HCT116 (cell line): ENCODE measurements around the gene CEACAM19. TPM values are rescaled to one million over a fixed set of nuclear protein-coding genes. Genes with fewer than 3 reads are reported as not detected.

Experiments
- ATAC-seq: fragments of 200-7000 bp; cut with Tn5 transposase; 2 replicates; pipeline ENCODE4 v1.9.1; 2020; ENCODE audit warnings: mild to moderate bottlenecking, moderate library complexity
- BruUV-seq: library from RNA; stranded (reverse); fragments of 400-500 nt; replicated peaks from 2 replicates; lab custom pipeline; 2021; lab: Mats Ljungman, UMichigan
- CTCF ChIA-PET: fragments of 300-600 bp; sonication (Branson Sonifier 250); formaldehyde crosslinking; loops from one replicate; lab custom pipeline; 2021; ENCODE audit warnings: antibody characterized with exemption; lab: Charles Lee
- POLR2A ChIA-PET: fragments of 300-600, 350-600 bp; sonication (Branson Sonifier 250); formaldehyde crosslinking; loops from one replicate; lab custom pipeline; 2021; ENCODE audit warnings: antibody characterized with exemption; lab: Charles Lee
- RAD21 ChIA-PET, 2 experiments: fragments of 300-600 bp; sonication (Branson Sonifier 250); formaldehyde crosslinking; loops; one replicate each; lab custom pipeline; 2023; ENCODE audit warnings: low total read pairs in 2 of 2; ENCODE audit not compliant: uncharacterized antibody in 2 of 2, unreplicated experiment in 2 of 2, low non-redundant PET in 1 of 2; lab: Charles Lee
- DNase-seq: peaks from one replicate; pipeline ENCODE4 v3.0.0-alpha.2; 2010; ENCODE audit warnings: low read depth, low spot score
- H2AFZ ChIP-seq: fragments of 200-600 bp; shearing (Covaris generic), sonication (generic); 2 replicates; pipeline ENCODE4 v1.6.1; 2017; ENCODE audit warnings: low read depth, mixed run types, mixed read lengths, antibody characterized with exemption, low read length; ENCODE audit not compliant: poor library complexity, severe bottlenecking
- H3K27ac ChIP-seq: 2 replicates; pipeline ENCODE4 v1.5.1; 2012; ENCODE audit warnings: low read depth, low read length
- H3K27me3 ChIP-seq: fragments of 200-600 bp; sonication (generic); 2 replicates; pipeline ENCODE4 v1.6.1; 2016; ENCODE audit warnings: mixed run types, low read length, mixed read lengths; ENCODE audit not compliant: insufficient read depth
- H3K36me3 ChIP-seq, 2 experiments: fragments of 200-500 bp in 1 of 2; fragments of 200-600 bp in 1 of 2; sonication (Bioruptor generic) in 1 of 2; sonication (generic) in 1 of 2; 2 replicates each; pipeline versions ENCODE4 v1.5.1 to v1.6.1; 2014 to 2016; ENCODE audit warnings: low read length in 2 of 2, inconsistent platforms in 1 of 2, mixed read lengths in 1 of 2, mixed run types in 1 of 2; ENCODE audit not compliant: insufficient read depth in 2 of 2, control insufficient read depth in 1 of 2
- H3K4me1 ChIP-seq, 2 experiments: fragments of 200-600 bp in 1 of 2; sonication (generic) in 1 of 2; 2 replicates each; pipeline versions ENCODE4 v1.5.1 to v1.6.1; 2012 to 2017; ENCODE audit warnings: low read length in 2 of 2, inconsistent platforms in 1 of 2, mild to moderate bottlenecking in 1 of 2, mixed read lengths in 1 of 2, mixed run types in 1 of 2, moderate library complexity in 1 of 2; ENCODE audit not compliant: insufficient read depth in 2 of 2, control insufficient read depth in 1 of 2
- H3K4me2 ChIP-seq: fragments of 200-600 bp; sonication (generic); 2 replicates; pipeline ENCODE4 v1.6.1; 2017; ENCODE audit warnings: mixed run types, low read length, mixed read lengths
- H3K4me3 ChIP-seq, 2 experiments: fragments of 200-600 bp in 1 of 2; sonication (generic) in 1 of 2; replicated peaks in 1 of 2; 2 replicates each; pipeline ENCODE4 v1.5.1; 2011 to 2016; ENCODE audit warnings: low read length in 2 of 2, control low read depth in 1 of 2, low read depth in 1 of 2, mild to moderate bottlenecking in 1 of 2, mixed read lengths in 1 of 2, mixed run types in 1 of 2
- H3K79me2 ChIP-seq: fragments of 200-600 bp; sonication (generic); 2 replicates; pipeline ENCODE4 v1.6.1; 2017; ENCODE audit warnings: mild to moderate bottlenecking, mixed run types, low read length, moderate library complexity, mixed read lengths; ENCODE audit not compliant: insufficient read depth
- H3K9ac ChIP-seq: fragments of 200-600 bp; sonication (generic); 2 replicates; pipeline ENCODE4 v1.6.1; 2016; ENCODE audit warnings: low read length, mixed read lengths
- H3K9me2 ChIP-seq: fragments of 200-600 bp; sonication (generic), shearing (Covaris generic); 2 replicates; pipeline ENCODE4 v1.6.1; 2017; ENCODE audit warnings: mixed run types, mild to moderate bottlenecking, moderate library complexity; ENCODE audit not compliant: insufficient read depth
- H3K9me3 ChIP-seq, 2 experiments: fragments of 200-500 bp in 1 of 2; fragments of 200-600 bp in 1 of 2; sonication (Bioruptor generic) in 1 of 2; sonication (generic) in 1 of 2; 2 replicates each; pipeline ENCODE4 v1.6.1; 2014 to 2017; ENCODE audit warnings: low read length in 2 of 2, mixed read lengths in 2 of 2, inconsistent platforms in 1 of 2, low read depth in 1 of 2, mild to moderate bottlenecking in 1 of 2, mixed run types in 1 of 2, moderate library complexity in 1 of 2; ENCODE audit not compliant: control insufficient read depth in 1 of 2, insufficient read depth in 1 of 2
- H4K20me1 ChIP-seq: fragments of 200-600 bp; sonication (generic), shearing (Covaris generic); 2 replicates; pipeline ENCODE4 v1.6.1; 2017; ENCODE audit warnings: mixed run types, mild to moderate bottlenecking, moderate library complexity; ENCODE audit not compliant: insufficient read depth
- CBX3 ChIP-seq: IDR thresholded peaks from 2 replicates; pipeline ENCODE4 v1.6.1; 2012; ENCODE audit warnings: low read depth
- CEBPB ChIP-seq: IDR thresholded peaks from 2 replicates; pipeline ENCODE4 v1.6.1; 2012; ENCODE audit warnings: low read depth
- EGR1 ChIP-seq: IDR thresholded peaks from 2 replicates; pipeline ENCODE4 v1.6.1; 2012; ENCODE audit warnings: low read depth
- ELF1 ChIP-seq: IDR thresholded peaks from 2 replicates; pipeline ENCODE4 v1.6.1; 2012; ENCODE audit warnings: low read depth, borderline replicate concordance
- EZH2phosphoT487 ChIP-seq: fragments of 200-600 bp; IDR thresholded peaks from 2 replicates; pipeline ENCODE4 v1.6.1; 2018; ENCODE audit warnings: antibody characterized with exemption, borderline replicate concordance
- FOSL1 ChIP-seq: IDR thresholded peaks from 2 replicates; pipeline ENCODE4 v1.6.1; 2012; ENCODE audit warnings: low read depth
- RAD21 ChIP-seq: IDR thresholded peaks from 2 replicates; pipeline ENCODE4 v1.6.1; 2012; ENCODE audit warnings: low read depth, mild to moderate bottlenecking
- SIN3A ChIP-seq: IDR thresholded peaks from 2 replicates; pipeline ENCODE4 v1.6.1; 2012; ENCODE audit warnings: low read depth
- SP1 ChIP-seq: IDR thresholded peaks from 2 replicates; pipeline ENCODE4 v1.6.1; 2012; ENCODE audit warnings: low read depth
- TCF7L2 ChIP-seq: IDR thresholded peaks from 2 replicates; pipeline ENCODE4 v1.7.0; 2011; ENCODE audit warnings: borderline replicate concordance, inconsistent platforms; ENCODE audit not compliant: insufficient read depth, insufficient read length; ENCODE audit errors: extremely low read depth
- intact Hi-C: fragments of 100-400 bp; cut with micrococcal nuclease; formaldehyde crosslinking; loops from 2 replicates; pipeline ENCODE4 v1.10.0; 2022
- total RNA-seq: library from RNA; stranded (reverse); gene quantifications from one replicate; pipeline ENCODE4 v1.2.1, GENCODE V29; 2021; ENCODE audit not compliant: unreplicated experiment
- TF ChIP-seq, protein P1 (sequence below), 3 experiments: fragments of 200-600 bp in 1 of 3; sonication (generic) in 1 of 3; IDR thresholded peaks in 2 of 3; conservative IDR thresholded peaks in 1 of 3; 2 replicates each; pipeline ENCODE4 v1.5.1; 2012 to 2017; ENCODE audit warnings: low read depth in 2 of 3, low read length in 2 of 3, antibody characterized with exemption in 1 of 3, borderline replicate concordance in 1 of 3, control low read depth in 1 of 3, mild to moderate bottlenecking in 1 of 3, mixed read lengths in 1 of 3, mixed run types in 1 of 3, moderate library complexity in 1 of 3; ENCODE audit not compliant: insufficient read depth in 1 of 3
- TF ChIP-seq, protein P2 (sequence below): IDR thresholded peaks from 2 replicates; pipeline ENCODE4 v1.6.1; 2011; ENCODE audit warnings: mild to moderate bottlenecking, low read length, moderate library complexity; ENCODE audit not compliant: insufficient replicate concordance; ENCODE audit errors: extremely low read depth
- TF ChIP-seq, protein P3 (sequence below): IDR thresholded peaks from 2 replicates; pipeline ENCODE4 v1.6.1; 2012

The CEACAM19 gene
- total RNA-seq, 1 experiment from 2014 or later: 4.0 TPM

DNA sequence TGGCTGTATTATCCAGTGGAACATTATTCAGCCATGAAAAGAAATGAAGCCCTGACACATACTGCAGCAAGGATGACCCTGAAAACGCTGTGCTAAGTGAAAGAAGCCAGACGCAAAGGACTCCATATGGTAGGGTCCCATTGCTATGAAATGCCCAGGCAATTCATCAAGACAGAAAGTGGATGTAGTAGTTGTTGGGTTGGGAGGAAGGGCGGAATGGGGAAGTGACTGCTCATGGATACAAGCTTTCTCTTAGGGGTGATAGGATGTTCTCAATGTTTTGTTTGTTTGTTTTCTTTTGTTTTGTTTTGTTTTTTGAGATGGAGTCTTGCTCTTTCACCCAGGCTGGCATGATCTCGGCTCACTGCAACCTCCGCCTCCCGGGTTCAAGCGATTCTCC, 16.6 kb downstream of the CEACAM19 start:
- Histone ChIP-seq H3K4me2 (no peak overlapping the region), H4K20me1 (no peaks in the 10 kb centered on the region), H3K36me3 (no peaks in the 10 kb centered on the region), H3K9me3 (no peaks in the 10 kb centered on the region), H3K4me3 (no peak overlapping the region), H2AFZ (no peak overlapping the region), H3K4me1 (peaks cover 52 to 77% of the 10 kb centered on the region in 2 experiments), H3K27me3 (no peaks in the 10 kb centered on the region), H3K9me2 (no peaks in the 10 kb centered on the region), H3K79me2 (no peaks in the 10 kb centered on the region), H3K27ac (no peak overlapping the region), H3K9ac (no peak overlapping the region)
- DNase-seq (no peak), ATAC-seq (no peak)
- BruUV-seq: no TSS peak
- ChIA-PET RAD21 (interaction anchor here in 1 of 2 experiments (1.0 kb wide), 1 partner anchor 118 kb away, joined by 7 read pairs; no protein-coding TSS in a partner anchor), CTCF (interaction anchor here (0.9 to 1.7 kb wide), 4 partner anchors 10 to 117 kb away, joined by 3 to 5 read pairs (median 4); no protein-coding TSS in a partner anchor), POLR2A (no interaction called here)
- intact Hi-C loops: loop anchor here (10.0 kb wide), 1 partner anchor 157 kb away; the partner anchor contains the start of gene NECTIN2
- TF ChIP-seq FOSL1: no peak
- TF ChIP-seq CEBPB: no peak
- TF ChIP-seq, protein P1, sequence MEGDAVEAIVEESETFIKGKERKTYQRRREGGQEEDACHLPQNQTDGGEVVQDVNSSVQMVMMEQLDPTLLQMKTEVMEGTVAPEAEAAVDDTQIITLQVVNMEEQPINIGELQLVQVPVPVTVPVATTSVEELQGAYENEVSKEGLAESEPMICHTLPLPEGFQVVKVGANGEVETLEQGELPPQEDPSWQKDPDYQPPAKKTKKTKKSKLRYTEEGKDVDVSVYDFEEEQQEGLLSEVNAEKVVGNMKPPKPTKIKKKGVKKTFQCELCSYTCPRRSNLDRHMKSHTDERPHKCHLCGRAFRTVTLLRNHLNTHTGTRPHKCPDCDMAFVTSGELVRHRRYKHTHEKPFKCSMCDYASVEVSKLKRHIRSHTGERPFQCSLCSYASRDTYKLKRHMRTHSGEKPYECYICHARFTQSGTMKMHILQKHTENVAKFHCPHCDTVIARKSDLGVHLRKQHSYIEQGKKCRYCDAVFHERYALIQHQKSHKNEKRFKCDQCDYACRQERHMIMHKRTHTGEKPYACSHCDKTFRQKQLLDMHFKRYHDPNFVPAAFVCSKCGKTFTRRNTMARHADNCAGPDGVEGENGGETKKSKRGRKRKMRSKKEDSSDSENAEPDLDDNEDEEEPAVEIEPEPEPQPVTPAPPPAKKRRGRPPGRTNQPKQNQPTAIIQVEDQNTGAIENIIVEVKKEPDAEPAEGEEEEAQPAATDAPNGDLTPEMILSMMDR (IDR thresholded peaks at IDR 0.05 in 2 of 3, conservative IDR thresholded peaks at IDR 0.05 in 1 of 3; ENCODE audit: borderline replicate concordance in 1 of 3, insufficient read depth in 1 of 3, low read depth in 2 of 3, low read length in 2 of 3): no peak
- TF ChIP-seq SP1: no peak
- TF ChIP-seq EGR1: no peak
- TF ChIP-seq CBX3: no peak
- TF ChIP-seq EZH2phosphoT487: no peak
- TF ChIP-seq, protein P2, sequence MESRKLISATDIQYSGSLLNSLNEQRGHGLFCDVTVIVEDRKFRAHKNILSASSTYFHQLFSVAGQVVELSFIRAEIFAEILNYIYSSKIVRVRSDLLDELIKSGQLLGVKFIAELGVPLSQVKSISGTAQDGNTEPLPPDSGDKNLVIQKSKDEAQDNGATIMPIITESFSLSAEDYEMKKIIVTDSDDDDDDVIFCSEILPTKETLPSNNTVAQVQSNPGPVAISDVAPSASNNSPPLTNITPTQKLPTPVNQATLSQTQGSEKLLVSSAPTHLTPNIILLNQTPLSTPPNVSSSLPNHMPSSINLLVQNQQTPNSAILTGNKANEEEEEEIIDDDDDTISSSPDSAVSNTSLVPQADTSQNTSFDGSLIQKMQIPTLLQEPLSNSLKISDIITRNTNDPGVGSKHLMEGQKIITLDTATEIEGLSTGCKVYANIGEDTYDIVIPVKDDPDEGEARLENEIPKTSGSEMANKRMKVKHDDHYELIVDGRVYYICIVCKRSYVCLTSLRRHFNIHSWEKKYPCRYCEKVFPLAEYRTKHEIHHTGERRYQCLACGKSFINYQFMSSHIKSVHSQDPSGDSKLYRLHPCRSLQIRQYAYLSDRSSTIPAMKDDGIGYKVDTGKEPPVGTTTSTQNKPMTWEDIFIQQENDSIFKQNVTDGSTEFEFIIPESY: no peak
- no peak for TF ChIP-seq ELF1
- TF ChIP-seq TCF7L2: no peak
- no peak for TF ChIP-seq SIN3A
- no peak for TF ChIP-seq RAD21
- TF ChIP-seq, protein P3, sequence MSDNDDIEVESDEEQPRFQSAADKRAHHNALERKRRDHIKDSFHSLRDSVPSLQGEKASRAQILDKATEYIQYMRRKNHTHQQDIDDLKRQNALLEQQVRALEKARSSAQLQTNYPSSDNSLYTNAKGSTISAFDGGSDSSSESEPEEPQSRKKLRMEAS: no peak
